Common myeloid progenitor, CD34-positive (primary cell): ENCODE data around the gene TECRL.

Experiments
- CTCF ChIA-PET: fragments of 350-600 bp; sonication (Branson Sonifier 250); formaldehyde crosslinking; loops from one replicate; lab custom pipeline; 2021; ENCODE audit warnings: antibody characterized with exemption; lab: Charles Lee
- POLR2A ChIA-PET: fragments of 350-600 bp; sonication (Branson Sonifier 250); formaldehyde crosslinking; loops from one replicate; lab custom pipeline; 2021; ENCODE audit warnings: antibody characterized with exemption; lab: Charles Lee
- DNase-seq, 3 donors: peaks; one replicate each; pipeline versions ENCODE4 v3.0.0 to v3.0.0-alpha.2; 2013
- H3K27ac ChIP-seq, 2 experiments: 1 replicate in 1 of 2; 2 replicates in 1 of 2; pipeline ENCODE4 v1.7.0; 2013; ENCODE audit warnings: inconsistent platforms in 2 of 2, low read length in 2 of 2, mild to moderate bottlenecking in 2 of 2, low read depth in 1 of 2, moderate library complexity in 1 of 2; ENCODE audit not compliant: severe bottlenecking in 2 of 2, insufficient read depth in 1 of 2, poor library complexity in 1 of 2
- H3K27me3 ChIP-seq, 5 experiments: replicated peaks in 2 of 5; 1 replicate in 3 of 5; 2 replicates in 2 of 5; pipeline versions ENCODE4 v1.6.1 to v1.7.0; 2013; ENCODE audit warnings: low read length in 4 of 5, mild to moderate bottlenecking in 2 of 5, moderate library complexity in 2 of 5, inconsistent platforms in 1 of 5; ENCODE audit not compliant: insufficient read depth in 5 of 5, control insufficient read depth in 4 of 5
- H3K36me3 ChIP-seq, 4 experiments: 1 replicate in 2 of 4; 2 replicates in 2 of 4; pipeline versions ENCODE4 v1.6.1 to v1.7.0; 2013; ENCODE audit warnings: low read length in 3 of 4, control low read depth in 1 of 4, mild to moderate bottlenecking in 1 of 4; ENCODE audit not compliant: control insufficient read depth in 4 of 4, insufficient read depth in 4 of 4
- H3K4me1 ChIP-seq, 4 experiments: 1 replicate in 3 of 4; 2 replicates in 1 of 4; pipeline versions ENCODE4 v1.6.1 to v1.7.1; 2013; ENCODE audit warnings: low read length in 3 of 4, mild to moderate bottlenecking in 3 of 4, control low read depth in 1 of 4, inconsistent platforms in 1 of 4, moderate library complexity in 1 of 4; ENCODE audit not compliant: control insufficient read depth in 4 of 4, insufficient read depth in 4 of 4; ENCODE audit errors: control extremely low read depth in 1 of 4
- H3K4me3 ChIP-seq, 7 experiments: 1 replicate in 4 of 7; 2 replicates in 3 of 7; pipeline versions ENCODE4 v1.5.1 to v1.7.0; 2013; ENCODE audit warnings: mild to moderate bottlenecking in 7 of 7, low read length in 6 of 7, moderate library complexity in 6 of 7, inconsistent platforms in 2 of 7, low read depth in 2 of 7, control low read depth in 1 of 7; ENCODE audit not compliant: insufficient read depth in 4 of 7, control insufficient read depth in 1 of 7; ENCODE audit errors: extremely low read depth in 1 of 7
- H3K9me3 ChIP-seq, 5 experiments: 1 replicate in 4 of 5; 2 replicates in 1 of 5; pipeline versions ENCODE4 v1.6.1 to v1.7.1; 2013; ENCODE audit warnings: low read length in 4 of 5, mild to moderate bottlenecking in 2 of 5, inconsistent platforms in 1 of 5, low read depth in 1 of 5, moderate library complexity in 1 of 5; ENCODE audit not compliant: control insufficient read depth in 4 of 5, insufficient read depth in 2 of 5; ENCODE audit errors: control extremely low read depth in 1 of 5
- WGBS: methylation state at CpG from one replicate; pipeline ENCODE4 v1.1.5; 2013; ENCODE audit not compliant: insufficient coverage; 5-methylcytosine and 5-hydroxymethylcytosine counted together

TECRL gene

GRCh38 chr4:64399313-64400109 lies 9.7 kb downstream of the TECRL start:
- 92% methylated on average over 5 of the region's 5 CpGs for WGBS
- ChIA-PET CTCF (no interaction called here), POLR2A (no interaction called here)
- Histone ChIP-seq H3K36me3 (no peaks in the 10 kb centered on the region), H3K4me1 (no peaks in the 10 kb centered on the region), H3K27me3 (no peaks in the 10 kb centered on the region), H3K27ac (no peak overlapping the region), H3K9me3 (no peaks in the 10 kb centered on the region), H3K4me3 (no peak overlapping the region)
- no peak for DNase-seq

- no CpG with 5 or more reads among the region's 3 CpGs for WGBS
- Histone ChIP-seq H3K27ac (no peak overlapping the region), H3K4me1 (no peaks in the 10 kb centered on the region), H3K4me3 (no peak overlapping the region), H3K27me3 (no peaks in the 10 kb centered on the region), H3K36me3 (no peaks in the 10 kb centered on the region), H3K9me3 (no peaks in the 10 kb centered on the region)
- DNase-seq, result no peak
- ChIA-PET POLR2A (no interaction called here), CTCF (interaction anchor here (1.1 kb wide), 1 partner anchor 9 kb away, joined by 3 read pairs; no protein-coding TSS in a partner anchor)
Observed at GRCh38 chr4:64394469-64394868, 14.8 kb downstream of the TECRL start.

GRCh38 chr4:64388252-64388651 lies 21.0 kb downstream of the TECRL start:
- no CpG with 5 or more reads among the region's 1 CpG for WGBS
- DNase-seq, result no peak
- H3K9me3 ChIP-seq, result no peaks in the 10 kb centered on the region
- CTCF ChIA-PET, result no interaction called here
- H3K4me3 ChIP-seq, result no peak overlapping the region
- POLR2A ChIA-PET, result no interaction called here
- H3K36me3 ChIP-seq, result no peaks in the 10 kb centered on the region
- no peaks in the 10 kb centered on the region for H3K4me1 ChIP-seq
- no peaks in the 10 kb centered on the region for H3K27me3 ChIP-seq
- H3K27ac ChIP-seq, result no peak overlapping the region

GRCh38 chr4:64385220-64385619 lies 24.0 kb downstream of the TECRL start:
- Histone ChIP-seq H3K36me3 (no peaks in the 10 kb centered on the region), H3K9me3 (no peaks in the 10 kb centered on the region), H3K27me3 (no peaks in the 10 kb centered on the region), H3K27ac (no peak overlapping the region), H3K4me3 (no peak overlapping the region), H3K4me1 (no peaks in the 10 kb centered on the region)
- CTCF ChIA-PET, result interaction anchor here (1.3 kb wide), 1 partner anchor 9 kb away, joined by 3 read pairs; no protein-coding TSS in a partner anchor
- no peak for DNase-seq
- POLR2A ChIA-PET, result no interaction called here
- 100% methylated on average over 1 of the region's 1 CpG for WGBS

GRCh38 chr4:64384237-64385203 lies 24.7 kb downstream of the TECRL start:
- Histone ChIP-seq H3K36me3 (no peaks in the 10 kb centered on the region), H3K27me3 (no peaks in the 10 kb centered on the region), H3K27ac (no peak overlapping the region), H3K4me3 (no peak overlapping the region), H3K9me3 (no peaks in the 10 kb centered on the region), H3K4me1 (no peaks in the 10 kb centered on the region)
- WGBS, result no CpG with 5 or more reads among the region's 1 CpG
- ChIA-PET POLR2A (no interaction called here), CTCF (interaction anchor here (1.3 kb wide), 1 partner anchor 10 kb away, joined by 3 read pairs; no protein-coding TSS in a partner anchor)
- DNase-seq, result no peak

GRCh38 chr4:64368741-64369140 lies 40.5 kb downstream of the TECRL start:
- Histone ChIP-seq H3K36me3 (no peaks in the 10 kb centered on the region), H3K4me1 (no peaks in the 10 kb centered on the region), H3K9me3 (no peaks in the 10 kb centered on the region), H3K27ac (no peak overlapping the region), H3K27me3 (no peaks in the 10 kb centered on the region), H3K4me3 (no peak overlapping the region)
- WGBS, result no CpG with 5 or more reads among the region's 1 CpG
- no peak for DNase-seq
- POLR2A ChIA-PET, result no interaction called here
- CTCF ChIA-PET, result no interaction called here

GRCh38 chr4:64361399-64361740 lies 47.9 kb downstream of the TECRL start:
- Histone ChIP-seq H3K9me3 (no peaks in the 10 kb centered on the region), H3K4me3 (no peak overlapping the region), H3K36me3 (no peaks in the 10 kb centered on the region), H3K4me1 (no peaks in the 10 kb centered on the region), H3K27ac (no peak overlapping the region), H3K27me3 (no peaks in the 10 kb centered on the region)
- no peak for DNase-seq
- CTCF ChIA-PET, result no interaction called here
- POLR2A ChIA-PET, result no interaction called here
